Measurements from ENCODE around the gene TBX18.

The TBX18 gene

GRCh38 chr6:84743616-84744015 is 20.8 kb downstream of the TBX18 start:
- DNase-seq: no peak

- no peak for DNase-seq
These were observed 24.0 kb downstream of the TBX18 start for GRCh38 chr6:84740385-84740784.

GRCh38 chr6:84739866-84740208 is 24.6 kb downstream of the TBX18 start:
- DNase-seq: no peak

GRCh38 chr6:84738996-84739865 is 25.2 kb downstream of the TBX18 start:
- DNase-seq: no peak

GRCh38 chr6:84733889-84734288 is 30.5 kb downstream of the TBX18 start:
- DNase-seq: no peak

- DNase-seq: no peak
These were observed 32.5 kb downstream of the TBX18 start for GRCh38 chr6:84731901-84732300.

GRCh38 chr6:84731401-84731800 is 33.0 kb downstream of the TBX18 start:
- no peak for DNase-seq

- DNase-seq: no peak
These were observed 35.8 kb downstream of the TBX18 start for GRCh38 chr6:84728602-84729001.

GRCh38 chr6:84719152-84719551 is 45.2 kb downstream of the TBX18 start:
- no peak for DNase-seq

GRCh38 chr6:84718038-84718955 is 46.1 kb downstream of the TBX18 start:
- DNase-seq: no peak

- DNase-seq: no peak
These were observed 55.3 kb downstream of the TBX18 start for GRCh38 chr6:84709121-84709520.

GRCh38 chr6:84707171-84707570 is 57.2 kb downstream of the TBX18 start:
- DNase-seq: no peak

GRCh38 chr6:84696166-84696565 is 68.2 kb downstream of the TBX18 start:
- no peak for DNase-seq

GRCh38 chr6:84691978-84692623 is 72.3 kb downstream of the TBX18 start:
- no peak for DNase-seq

- DNase-seq: no peak
These were observed 76.1 kb downstream of the TBX18 start for GRCh38 chr6:84688141-84688873.

GRCh38 chr6:84687431-84687830 is 77.0 kb downstream of the TBX18 start:
- no peak for DNase-seq

GRCh38 chr6:84685983-84686584 is 78.3 kb downstream of the TBX18 start:
- DNase-seq: no peak

- DNase-seq: no peak
These were observed 82.6 kb downstream of the TBX18 start for GRCh38 chr6:84681693-84682326.

- DNase-seq: no peak
These were observed 88.7 kb downstream of the TBX18 start for GRCh38 chr6:84675651-84676050.

- DNase-seq: no peak
These were observed 90.0 kb downstream of the TBX18 start for GRCh38 chr6:84674395-84674794.

- DNase-seq: no peak
These were observed 93.2 kb downstream of the TBX18 start for GRCh38 chr6:84671183-84671582.

- DNase-seq: no peak
These were observed 94.5 kb downstream of the TBX18 start for GRCh38 chr6:84669945-84670344.
